Gastrocnemius medialis (tissue), 4 donors: ENCODE data around the gene ARHGAP26. TPM values are rescaled to one million over a fixed set of nuclear protein-coding genes. Genes with fewer than 3 reads are reported as not detected.

Experiments used
- ATAC-seq, 2 donors: fragments of 150-250 bp; one replicate each; pipeline ENCODE4 v1.9.1; 2016
- DNase-seq, 2 donors: peaks; one replicate each; pipeline ENCODE4 v3.0.0-alpha.2; 2019
- H3K27ac ChIP-seq, 4 donors: fragments of 200-600 bp; sonication (generic); 1 replicate in 1 of 4; 2 replicates in 3 of 4; pipeline ENCODE4 v1.5.1; 2016 to 2018; ENCODE audit warnings: mild to moderate bottlenecking in 2 of 4, moderate library complexity in 1 of 4
- H3K27me3 ChIP-seq, 3 donors: fragments of 200-600 bp; sonication (generic) in 2 of 3; 1 replicate in 1 of 3; 2 replicates in 2 of 3; pipeline versions ENCODE4 v1.5.1 to v1.6.0; 2016 to 2019; ENCODE audit warnings: mild to moderate bottlenecking in 1 of 3, moderate library complexity in 1 of 3
- H3K36me3 ChIP-seq, 2 donors: fragments of 200-600 bp; sonication (generic) in 1 of 2; one replicate each; pipeline ENCODE4 v1.5.1; 2017 to 2018
- H3K4me1 ChIP-seq, 2 donors: fragments of 200-600 bp; sonication (generic) in 1 of 2; one replicate each; pipeline ENCODE4 v1.5.1; 2016 to 2017; ENCODE audit warnings: mild to moderate bottlenecking in 2 of 2
- H3K4me3 ChIP-seq, 4 donors: fragments of 200-600 bp; sonication (generic) in 3 of 4; 1 replicate in 1 of 4; 2 replicates in 3 of 4; pipeline ENCODE4 v1.5.1; 2016 to 2019; ENCODE audit warnings: mild to moderate bottlenecking in 2 of 4
- H3K9me3 ChIP-seq, 3 donors: fragments of 200-600 bp; sonication (generic) in 2 of 3; 1 replicate in 1 of 3; 2 replicates in 2 of 3; pipeline ENCODE4 v1.5.1; 2016 to 2019
- CTCF ChIP-seq, 5 experiments: fragments of 450-650 bp in 3 of 5; fragments of 200-600 bp in 2 of 5; sonication (generic) in 2 of 5; IDR thresholded peaks in 4 of 5; conservative IDR thresholded peaks in 1 of 5; 1 replicate in 4 of 5; 2 replicates in 1 of 5; pipeline ENCODE4 v1.5.1; 2016 to 2019; ENCODE audit warnings: antibody characterized with exemption in 5 of 5, mild to moderate bottlenecking in 3 of 5, moderate library complexity in 3 of 5
- POLR2A ChIP-seq, 2 donors: fragments of 450-650 bp; IDR thresholded peaks; one replicate each; pipeline ENCODE4 v1.6.1; 2017; ENCODE audit warnings: antibody characterized with exemption in 2 of 2, mild to moderate bottlenecking in 2 of 2, moderate library complexity in 2 of 2
- in situ Hi-C, 4 donors: fragments of 200-750 bp; cut with MboI; loops; one replicate each; pipeline versions ENCODE4 v1.15.0 to v1.8.0; 2017; ENCODE audit warnings: low sequenced_read_pairs in 4 of 4
- intact Hi-C: fragments of 100-400 bp; cut with DNase I; formaldehyde crosslinking; loops from one replicate; pipeline ENCODE4 v1.15.1; 2023; ENCODE audit warnings: low total_unique reads
- total RNA-seq, 4 donors: library from RNA; depleted of rRNA; stranded (reverse); fragments of >200 nt; gene quantifications; one replicate each; pipeline versions ENCODE4 v1.1.0 to v1.2.3, GENCODE V29; 2016

ARHGAP26 gene
- total RNA-seq, 4 donors from 2014 or later: 9.1 to 22.4 (median 13.4) TPM

DNA sequence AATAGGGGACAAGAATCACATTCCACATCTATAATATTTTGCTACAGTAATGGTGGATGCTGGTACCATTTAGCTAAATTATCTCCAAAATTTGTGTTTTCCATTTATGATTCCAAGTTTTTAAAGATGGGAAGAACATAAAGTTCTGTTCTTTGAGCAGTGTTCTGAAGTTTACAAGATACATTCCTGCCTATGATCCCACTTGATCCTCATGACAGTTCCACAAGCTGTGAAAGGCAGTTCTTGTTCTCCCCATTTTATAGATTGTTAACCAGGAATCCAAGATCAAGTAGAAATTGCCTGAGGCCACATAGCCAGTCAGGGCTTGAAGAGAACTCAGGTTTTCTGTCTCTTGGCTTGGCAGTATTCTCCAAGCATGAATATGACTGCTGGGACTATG is 376.0 kb downstream of the ARHGAP26 start:
- Histone ChIP-seq H3K27ac (peak overlapping the region; percentile 90 to 97 (median 95)), H3K36me3 (peaks cover 0 to 5% of the 10 kb centered on the region in 2 donors), H3K9me3 (no peaks in the 10 kb centered on the region), H3K27me3 (no peaks in the 10 kb centered on the region), H3K4me3 (no peak overlapping the region), H3K4me1 (peaks cover 61 to 73% of the 10 kb centered on the region in 2 donors)
- no peak for ATAC-seq
- intact Hi-C loops: no loop called here
- in situ Hi-C loops: loop anchor here in 3 of 4 donors (10.0 to 25.0 kb wide), 3 partner anchors 109 to 241 kb away; no protein-coding TSS in a partner anchor
- no peak for TF ChIP-seq CTCF (IDR thresholded peaks at IDR 0.05 in 4 of 5, conservative IDR thresholded peaks at IDR 0.05 in 1 of 5)
- no peak for TF ChIP-seq POLR2A (IDR thresholded peaks at IDR 0.05)
- no peak for DNase-seq

DNA sequence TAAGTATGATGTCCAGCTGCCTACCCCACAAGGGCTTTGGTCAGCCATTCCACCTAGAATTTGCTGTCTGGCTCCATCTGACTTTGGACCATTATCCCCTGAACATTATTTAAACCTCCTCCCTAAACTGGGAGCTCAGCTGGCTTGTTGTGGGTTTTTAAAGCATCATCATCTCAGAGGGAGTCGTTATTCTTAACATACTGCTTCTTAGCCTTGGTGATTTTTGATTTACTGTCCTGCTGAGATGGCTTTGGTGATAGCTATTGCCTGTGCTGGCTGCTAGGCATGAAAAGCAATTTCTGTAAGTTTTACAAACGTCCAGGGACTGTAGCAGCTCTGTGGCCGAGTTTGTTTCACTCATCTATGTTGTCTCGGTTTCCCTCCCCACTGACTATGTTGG is 377.2 kb downstream of the ARHGAP26 start:
- intact Hi-C loops: no loop called here
- peak overlapping the region; percentile 53 to 97 (median 62) for H3K27ac ChIP-seq

DNA sequence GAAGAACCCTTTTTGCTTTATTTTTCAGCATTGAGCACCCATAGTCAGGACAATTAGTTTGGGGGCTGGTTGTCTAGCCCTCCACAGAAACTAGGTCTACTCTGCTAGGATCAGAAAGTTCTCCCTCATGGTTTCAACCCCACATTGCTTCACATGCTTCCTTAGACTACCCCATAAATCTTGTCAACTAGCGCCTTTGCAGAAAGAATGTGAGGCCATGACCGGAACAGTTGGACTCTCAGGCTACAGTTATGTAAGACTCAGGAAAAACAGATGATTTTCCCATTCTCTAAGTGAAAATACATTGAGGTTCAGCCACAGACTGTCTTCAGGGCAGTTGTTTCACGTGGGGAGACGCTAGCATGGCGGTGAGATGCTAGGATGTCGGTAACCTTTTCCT is 377.7 kb downstream of the ARHGAP26 start:
- no peak overlapping the region for H3K4me3 ChIP-seq
- TF ChIP-seq POLR2A (IDR thresholded peaks at IDR 0.05): no peak
- intact Hi-C loops (no loop called here), in situ Hi-C loops (loop anchor here in 3 of 4 donors (10.0 to 25.0 kb wide), 3 partner anchors 111 to 239 kb away; no protein-coding TSS in a partner anchor)
- DNase-seq (no peak), ATAC-seq (peak; percentile 49 to 50)
- peaks cover 47 to 59% of the 10 kb centered on the region in 2 donors for H3K4me1 ChIP-seq
- H3K27ac ChIP-seq: peak overlapping the region; percentile 58 to 97 (median 62)
- no peaks in the 10 kb centered on the region for H3K9me3 ChIP-seq
- peaks cover 0 to 5% of the 10 kb centered on the region in 2 donors for H3K36me3 ChIP-seq
- no peaks in the 10 kb centered on the region for H3K27me3 ChIP-seq

More for the DNA sequence above, 377.2 kb downstream of the ARHGAP26 start:
- Histone ChIP-seq H3K4me1 (peaks cover 48 to 61% of the 10 kb centered on the region in 2 donors), H3K4me3 (no peak overlapping the region), H3K27me3 (no peaks in the 10 kb centered on the region), H3K36me3 (peaks cover 0 to 5% of the 10 kb centered on the region in 2 donors), H3K9me3 (no peaks in the 10 kb centered on the region)
- DNase-seq (no peak), ATAC-seq (no peak)
- in situ Hi-C loops: loop anchor here in 3 of 4 donors (10.0 to 25.0 kb wide), 3 partner anchors 110 to 240 kb away; no protein-coding TSS in a partner anchor
- TF ChIP-seq CTCF (IDR thresholded peaks at IDR 0.05 in 4 of 5, conservative IDR thresholded peaks at IDR 0.05 in 1 of 5) (no peak), POLR2A (IDR thresholded peaks at IDR 0.05) (no peak)

DNA sequence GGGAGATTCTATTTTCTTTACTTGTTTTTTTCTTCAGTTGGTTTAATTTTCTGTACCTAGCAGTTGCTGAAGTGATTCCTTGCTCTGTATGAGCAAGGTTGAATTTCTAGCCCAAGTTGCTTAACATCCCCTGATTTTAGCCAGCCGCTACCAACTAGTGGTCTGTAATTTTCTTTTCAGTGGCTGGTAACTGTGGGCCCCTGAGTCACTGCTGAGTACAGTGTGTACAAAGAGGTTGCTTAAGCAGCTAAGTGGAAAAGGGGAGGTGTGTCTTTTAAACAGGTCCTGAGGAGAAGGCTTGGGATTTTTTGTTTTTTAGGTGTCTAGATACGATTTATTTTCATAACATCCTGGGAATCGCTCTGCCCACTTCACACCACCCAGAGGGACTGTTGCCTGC is 378.6 kb downstream of the ARHGAP26 start:
- in situ Hi-C loops: loop anchor here in 3 of 4 donors (10.0 to 25.0 kb wide), 3 partner anchors 111 to 239 kb away; no protein-coding TSS in a partner anchor
- H3K4me1 ChIP-seq: peaks cover 47 to 59% of the 10 kb centered on the region in 2 donors
- no peaks in the 10 kb centered on the region for H3K9me3 ChIP-seq
- peak overlapping the region; percentile 58 to 97 (median 62) for H3K27ac ChIP-seq
- no peak overlapping the region for H3K4me3 ChIP-seq
- TF ChIP-seq CTCF (IDR thresholded peaks at IDR 0.05 in 4 of 5, conservative IDR thresholded peaks at IDR 0.05 in 1 of 5) (no peak), POLR2A (IDR thresholded peaks at IDR 0.05) (no peak)
- intact Hi-C loops: no loop called here
- peaks cover 0 to 5% of the 10 kb centered on the region in 2 donors for H3K36me3 ChIP-seq
- ATAC-seq (peak; percentile 80 to 84), DNase-seq (peak; percentile 50 to 61)
- no peaks in the 10 kb centered on the region for H3K27me3 ChIP-seq

DNA sequence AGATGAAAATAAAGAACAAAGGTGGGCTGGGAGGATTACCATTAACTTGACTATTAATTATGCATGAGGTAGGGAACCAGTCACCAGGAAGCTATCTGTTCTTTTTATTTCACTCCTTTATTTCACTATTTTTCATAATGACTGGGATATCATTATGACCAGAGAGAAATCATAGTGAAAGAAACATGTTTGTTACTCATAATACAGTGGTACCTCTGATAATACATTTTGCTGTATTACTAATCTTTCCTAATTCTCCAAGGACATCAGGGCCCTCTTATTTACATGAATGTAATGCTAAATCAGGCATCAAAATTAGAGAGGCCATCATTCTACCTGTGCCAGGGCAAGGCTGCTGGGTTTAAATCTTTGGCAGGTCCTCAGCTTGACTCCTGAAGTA is 379.6 kb downstream of the ARHGAP26 start:
- H3K27ac ChIP-seq: peak overlapping the region in 3 of 4 donors; percentile 58 to 97 (median 59)
- H3K27me3 ChIP-seq: no peaks in the 10 kb centered on the region
- intact Hi-C loops: no loop called here
- no peak overlapping the region for H3K4me3 ChIP-seq
- no peaks in the 10 kb centered on the region for H3K9me3 ChIP-seq
- no peak for TF ChIP-seq POLR2A (IDR thresholded peaks at IDR 0.05)
- no peak for TF ChIP-seq CTCF (IDR thresholded peaks at IDR 0.05 in 4 of 5, conservative IDR thresholded peaks at IDR 0.05 in 1 of 5)
- peaks cover 0 to 5% of the 10 kb centered on the region in 2 donors for H3K36me3 ChIP-seq
- DNase-seq (no peak), ATAC-seq (no peak)
- in situ Hi-C loops: loop anchor here in 3 of 4 donors (10.0 to 25.0 kb wide), 3 partner anchors 112 to 238 kb away; no protein-coding TSS in a partner anchor
- peaks cover 53 to 66% of the 10 kb centered on the region in 2 donors for H3K4me1 ChIP-seq
